ENCODE data around the gene TSHR. TPM values are rescaled to one million over a fixed set of nuclear protein-coding genes. Genes with fewer than 3 reads are reported as not detected.
"Not testable (repeated sequence)": the region's sequence is repeated elsewhere in the genome, so short reads cannot be mapped to it uniquely, and the experiment has no call there.

Gene TSHR
- total RNA-seq, 1 experiment from 2014 or later = not detected

DNA sequence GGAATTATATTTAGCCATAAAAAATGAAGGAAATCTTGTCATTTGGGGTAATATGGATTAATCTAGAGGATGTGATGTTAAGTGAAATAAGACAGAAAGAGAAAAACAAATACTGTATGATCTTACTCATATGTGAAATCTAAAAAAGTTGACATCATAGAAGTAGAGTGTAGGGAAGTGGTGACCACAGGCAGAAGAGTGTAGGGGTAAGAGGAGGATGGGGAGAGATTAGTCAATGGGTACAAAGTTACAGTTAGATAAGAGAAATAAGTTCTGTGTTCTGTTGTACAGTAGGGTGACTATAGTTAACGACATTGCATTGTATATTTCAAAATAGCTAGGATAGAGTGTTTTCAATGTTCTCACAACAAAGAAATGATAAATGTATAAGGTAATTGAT lies 87.0 kb downstream of the TSHR start (continued):
- TF ChIP-seq, protein P1, sequence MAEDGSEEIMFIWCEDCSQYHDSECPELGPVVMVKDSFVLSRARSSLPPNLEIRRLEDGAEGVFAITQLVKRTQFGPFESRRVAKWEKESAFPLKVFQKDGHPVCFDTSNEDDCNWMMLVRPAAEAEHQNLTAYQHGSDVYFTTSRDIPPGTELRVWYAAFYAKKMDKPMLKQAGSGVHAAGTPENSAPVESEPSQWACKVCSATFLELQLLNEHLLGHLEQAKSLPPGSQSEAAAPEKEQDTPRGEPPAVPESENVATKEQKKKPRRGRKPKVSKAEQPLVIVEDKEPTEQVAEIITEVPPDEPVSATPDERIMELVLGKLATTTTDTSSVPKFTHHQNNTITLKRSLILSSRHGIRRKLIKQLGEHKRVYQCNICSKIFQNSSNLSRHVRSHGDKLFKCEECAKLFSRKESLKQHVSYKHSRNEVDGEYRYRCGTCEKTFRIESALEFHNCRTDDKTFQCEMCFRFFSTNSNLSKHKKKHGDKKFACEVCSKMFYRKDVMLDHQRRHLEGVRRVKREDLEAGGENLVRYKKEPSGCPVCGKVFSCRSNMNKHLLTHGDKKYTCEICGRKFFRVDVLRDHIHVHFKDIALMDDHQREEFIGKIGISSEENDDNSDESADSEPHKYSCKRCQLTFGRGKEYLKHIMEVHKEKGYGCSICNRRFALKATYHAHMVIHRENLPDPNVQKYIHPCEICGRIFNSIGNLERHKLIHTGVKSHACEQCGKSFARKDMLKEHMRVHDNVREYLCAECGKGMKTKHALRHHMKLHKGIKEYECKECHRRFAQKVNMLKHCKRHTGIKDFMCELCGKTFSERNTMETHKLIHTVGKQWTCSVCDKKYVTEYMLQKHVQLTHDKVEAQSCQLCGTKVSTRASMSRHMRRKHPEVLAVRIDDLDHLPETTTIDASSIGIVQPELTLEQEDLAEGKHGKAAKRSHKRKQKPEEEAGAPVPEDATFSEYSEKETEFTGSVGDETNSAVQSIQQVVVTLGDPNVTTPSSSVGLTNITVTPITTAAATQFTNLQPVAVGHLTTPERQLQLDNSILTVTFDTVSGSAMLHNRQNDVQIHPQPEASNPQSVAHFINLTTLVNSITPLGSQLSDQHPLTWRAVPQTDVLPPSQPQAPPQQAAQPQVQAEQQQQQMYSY (CRISPR knock-in tag; IDR thresholded peaks at IDR 0.05) = no peak
- TF ChIP-seq JAZF1 (CRISPR knock-in tag; IDR thresholded peaks at IDR 0.05) (no peak), RORB (CRISPR knock-in tag; IDR thresholded peaks at IDR 0.05) (no peak), NFATC4 (CRISPR knock-in tag; IDR thresholded peaks at IDR 0.05) (no peak)
- TF ChIP-seq, protein P2, sequence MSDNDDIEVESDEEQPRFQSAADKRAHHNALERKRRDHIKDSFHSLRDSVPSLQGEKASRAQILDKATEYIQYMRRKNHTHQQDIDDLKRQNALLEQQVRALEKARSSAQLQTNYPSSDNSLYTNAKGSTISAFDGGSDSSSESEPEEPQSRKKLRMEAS (CRISPR knock-in tag; IDR thresholded peaks at IDR 0.05) = no peak

DNA sequence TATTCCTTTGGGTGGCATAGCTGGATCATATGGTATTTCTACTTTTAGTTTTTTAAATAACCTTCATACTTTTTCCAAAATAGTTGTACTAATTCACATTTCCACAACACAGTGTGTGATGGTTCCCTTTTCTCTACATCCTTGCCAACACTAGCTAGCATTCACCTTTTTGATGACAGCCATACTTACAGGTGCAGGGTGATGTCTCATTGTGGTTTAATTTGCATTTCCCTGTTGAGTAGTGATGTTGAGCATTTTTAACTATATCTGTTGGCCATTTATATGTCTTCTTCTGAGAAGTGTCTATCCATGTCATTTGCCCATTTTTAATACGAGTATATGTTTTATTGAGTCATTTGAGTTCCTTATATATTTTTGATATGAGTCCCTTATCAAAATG lies 96.1 kb downstream of the TSHR start:
- DNase-seq (ENCODE audit: low spot score) (no peak), ATAC-seq (no peak)
- H3K4me3 Mint-ChIP-seq = no peak overlapping the region
- no peaks in the 10 kb centered on the region for H3K4me1 Mint-ChIP-seq
- TF ChIP-seq NFYB (CRISPR knock-in tag; conservative IDR thresholded peaks at IDR 0.05; ENCODE audit: low read depth) = no peak
- TF ChIP-seq ETV6 (CRISPR knock-in tag; IDR thresholded peaks at IDR 0.05) = no peak
- TF ChIP-seq EMX1 (CRISPR knock-in tag; IDR thresholded peaks at IDR 0.05) = no peak
- TF ChIP-seq FOXP1 (CRISPR knock-in tag; IDR thresholded peaks at IDR 0.05; ENCODE audit: borderline replicate concordance) = no peak
- TF ChIP-seq KAT7 (CRISPR knock-in tag; IDR thresholded peaks at IDR 0.05; ENCODE audit: borderline replicate concordance) = no peak
- TF ChIP-seq ZNF138 (CRISPR knock-in tag; conservative IDR thresholded peaks at IDR 0.05) = no peak
- H3K27ac Mint-ChIP-seq = no peak overlapping the region
- ChIA-PET CTCF (no interaction called here), POLR2A (no interaction called here)
- peaks cover 5% of the 10 kb centered on the region; the same call in 1 of the 2 replicates for H3K27me3 Mint-ChIP-seq (ENCODE audit: low read depth)
- H3K36me3 Mint-ChIP-seq = peaks cover 17% of the 10 kb centered on the region
- peaks cover 48% of the 10 kb centered on the region for H3K9me3 Mint-ChIP-seq

DNA sequence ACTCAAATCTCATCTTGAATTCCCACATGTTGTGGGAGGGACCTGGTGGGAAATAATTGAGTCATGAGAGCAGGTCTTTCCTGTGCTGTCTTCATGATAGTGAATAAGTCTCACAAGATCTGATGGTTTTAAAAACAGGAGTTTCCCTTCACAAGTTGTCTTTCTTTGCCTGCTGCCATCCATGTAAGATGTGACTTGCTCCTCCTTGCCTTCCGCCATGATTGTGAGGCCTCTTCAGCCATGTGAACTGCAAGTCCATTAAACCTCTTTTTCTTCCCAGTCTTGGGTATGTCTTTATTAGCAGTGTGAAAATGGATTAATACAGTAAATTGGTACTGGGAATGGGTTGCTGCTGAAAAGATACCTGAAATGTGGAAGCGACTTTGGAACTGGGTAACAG lies 98.6 kb downstream of the TSHR start:
- H3K4me1 Mint-ChIP-seq; H3K4me3 Mint-ChIP-seq; DNase-seq (ENCODE audit: low spot score); CTCF ChIA-PET; POLR2A ChIA-PET; ATAC-seq; H3K27ac Mint-ChIP-seq; H3K27me3 Mint-ChIP-seq (ENCODE audit: low read depth): not testable (repeated sequence)
- peaks cover 49% of the 10 kb centered on the region for H3K9me3 Mint-ChIP-seq
- peaks cover 17% of the 10 kb centered on the region for H3K36me3 Mint-ChIP-seq

DNA sequence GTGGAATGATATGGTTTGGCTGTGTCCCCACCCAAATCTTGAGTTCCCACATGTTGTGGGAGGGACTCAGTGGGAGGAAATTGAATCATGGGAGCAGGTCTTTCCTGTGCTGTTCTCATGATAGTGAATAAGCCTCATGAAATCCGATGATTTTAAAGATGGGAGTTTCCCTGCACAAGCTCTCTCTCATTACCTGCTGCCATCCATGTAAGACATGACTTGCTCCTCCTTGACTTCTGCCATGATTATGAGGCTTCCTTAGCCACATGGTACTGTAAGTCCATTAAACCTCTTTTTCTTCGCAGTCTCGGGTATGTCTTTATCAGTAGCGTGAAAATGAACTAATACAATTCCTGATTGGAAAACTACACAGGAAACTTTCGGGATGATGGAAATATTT lies 100.5 kb downstream of the TSHR start:
- Mint-ChIP-seq H3K36me3 (peaks cover 17% of the 10 kb centered on the region), H3K27ac (no peak overlapping the region), H3K27me3 (ENCODE audit: low read depth) (peaks cover 5% of the 10 kb centered on the region; the same call in 1 of the 2 replicates), H3K4me1 (no peaks in the 10 kb centered on the region), H3K9me3 (peaks cover 49% of the 10 kb centered on the region), H3K4me3 (no peak overlapping the region)
- ATAC-seq = no peak
- CTCF ChIA-PET = no interaction called here
- DNase-seq (ENCODE audit: low spot score) = no peak
- TF ChIP-seq, protein P3, sequence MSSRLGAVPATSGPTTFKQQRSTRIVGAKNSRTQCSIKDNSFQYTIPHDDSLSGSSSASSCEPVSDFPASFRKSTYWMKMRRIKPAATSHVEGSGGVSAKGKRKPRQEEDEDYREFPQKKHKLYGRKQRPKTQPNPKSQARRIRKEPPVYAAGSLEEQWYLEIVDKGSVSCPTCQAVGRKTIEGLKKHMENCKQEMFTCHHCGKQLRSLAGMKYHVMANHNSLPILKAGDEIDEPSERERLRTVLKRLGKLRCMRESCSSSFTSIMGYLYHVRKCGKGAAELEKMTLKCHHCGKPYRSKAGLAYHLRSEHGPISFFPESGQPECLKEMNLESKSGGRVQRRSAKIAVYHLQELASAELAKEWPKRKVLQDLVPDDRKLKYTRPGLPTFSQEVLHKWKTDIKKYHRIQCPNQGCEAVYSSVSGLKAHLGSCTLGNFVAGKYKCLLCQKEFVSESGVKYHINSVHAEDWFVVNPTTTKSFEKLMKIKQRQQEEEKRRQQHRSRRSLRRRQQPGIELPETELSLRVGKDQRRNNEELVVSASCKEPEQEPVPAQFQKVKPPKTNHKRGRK (CRISPR knock-in tag; IDR thresholded peaks at IDR 0.05; ENCODE audit: borderline replicate concordance) = no peak
- TF ChIP-seq JAZF1 (CRISPR knock-in tag; IDR thresholded peaks at IDR 0.05) = no peak
- no peak for TF ChIP-seq TEAD4 (CRISPR knock-in tag; IDR thresholded peaks at IDR 0.05)
- TF ChIP-seq FOXJ3 (CRISPR knock-in tag; IDR thresholded peaks at IDR 0.05; ENCODE audit: borderline replicate concordance) = no peak
- TF ChIP-seq, protein P4, sequence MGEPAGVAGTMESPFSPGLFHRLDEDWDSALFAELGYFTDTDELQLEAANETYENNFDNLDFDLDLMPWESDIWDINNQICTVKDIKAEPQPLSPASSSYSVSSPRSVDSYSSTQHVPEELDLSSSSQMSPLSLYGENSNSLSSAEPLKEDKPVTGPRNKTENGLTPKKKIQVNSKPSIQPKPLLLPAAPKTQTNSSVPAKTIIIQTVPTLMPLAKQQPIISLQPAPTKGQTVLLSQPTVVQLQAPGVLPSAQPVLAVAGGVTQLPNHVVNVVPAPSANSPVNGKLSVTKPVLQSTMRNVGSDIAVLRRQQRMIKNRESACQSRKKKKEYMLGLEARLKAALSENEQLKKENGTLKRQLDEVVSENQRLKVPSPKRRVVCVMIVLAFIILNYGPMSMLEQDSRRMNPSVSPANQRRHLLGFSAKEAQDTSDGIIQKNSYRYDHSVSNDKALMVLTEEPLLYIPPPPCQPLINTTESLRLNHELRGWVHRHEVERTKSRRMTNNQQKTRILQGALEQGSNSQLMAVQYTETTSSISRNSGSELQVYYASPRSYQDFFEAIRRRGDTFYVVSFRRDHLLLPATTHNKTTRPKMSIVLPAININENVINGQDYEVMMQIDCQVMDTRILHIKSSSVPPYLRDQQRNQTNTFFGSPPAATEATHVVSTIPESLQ (CRISPR knock-in tag; IDR thresholded peaks at IDR 0.05) = no peak
- no peak for TF ChIP-seq NR3C1 (CRISPR knock-in tag; conservative IDR thresholded peaks at IDR 0.05; ENCODE audit: low read depth)
- TF ChIP-seq, protein P5, sequence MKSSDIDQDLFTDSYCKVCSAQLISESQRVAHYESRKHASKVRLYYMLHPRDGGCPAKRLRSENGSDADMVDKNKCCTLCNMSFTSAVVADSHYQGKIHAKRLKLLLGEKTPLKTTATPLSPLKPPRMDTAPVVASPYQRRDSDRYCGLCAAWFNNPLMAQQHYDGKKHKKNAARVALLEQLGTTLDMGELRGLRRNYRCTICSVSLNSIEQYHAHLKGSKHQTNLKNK (CRISPR knock-in tag; IDR thresholded peaks at IDR 0.05) = no peak
- no peak for TF ChIP-seq MXD4 (CRISPR knock-in tag; IDR thresholded peaks at IDR 0.05; ENCODE audit: borderline replicate concordance)
- TF ChIP-seq ZNF317 (CRISPR knock-in tag; IDR thresholded peaks at IDR 0.05; ENCODE audit: borderline replicate concordance, low read depth) = no peak
- POLR2A ChIA-PET = no interaction called here
